Measurements from ENCODE around the gene MCF2L2.

Gene MCF2L2

DNA sequence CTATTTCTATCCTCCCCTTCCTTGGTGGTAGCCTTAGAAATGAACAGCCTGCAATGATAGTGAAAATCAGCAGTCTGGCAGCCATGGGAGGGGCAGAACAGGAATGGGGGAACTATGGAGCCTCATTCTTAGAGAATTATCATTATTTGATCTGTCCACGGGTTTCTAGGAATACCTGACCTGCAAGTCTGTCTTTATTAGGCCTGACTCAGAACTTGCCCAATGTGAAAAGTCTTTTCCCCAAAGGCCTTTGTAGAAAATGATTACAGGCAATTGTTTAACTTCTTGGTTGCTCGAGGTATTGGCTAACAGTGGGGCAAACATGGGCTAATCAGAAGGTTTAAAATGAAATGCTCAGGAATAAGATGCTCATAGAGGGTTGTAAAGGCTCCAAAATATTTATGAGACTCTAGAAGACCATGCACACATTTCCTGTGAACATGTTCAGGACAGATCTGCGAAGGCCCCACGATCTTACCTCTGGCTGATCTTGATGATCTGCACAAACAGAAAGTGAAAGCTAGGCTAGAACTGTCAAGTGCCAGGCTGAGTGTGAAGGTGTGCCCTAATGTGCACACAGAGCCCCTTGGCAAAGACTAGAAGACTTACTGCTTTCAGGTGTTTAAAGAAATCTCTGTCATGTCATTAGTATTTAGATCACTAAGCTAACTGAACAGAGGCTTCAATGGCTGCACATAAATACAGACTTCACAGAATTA lies 226.3 kb downstream of the MCF2L2 start (continued):
- no peak for TF ChIP-seq SP7 (tag by site-specific recombination; IDR thresholded peaks at IDR 0.05)
- no peak for TF ChIP-seq ZNF791 (tag by site-specific recombination; IDR thresholded peaks at IDR 0.05)
- no peak for TF ChIP-seq ZNF785 (tag by site-specific recombination; IDR thresholded peaks at IDR 0.05)

DNA sequence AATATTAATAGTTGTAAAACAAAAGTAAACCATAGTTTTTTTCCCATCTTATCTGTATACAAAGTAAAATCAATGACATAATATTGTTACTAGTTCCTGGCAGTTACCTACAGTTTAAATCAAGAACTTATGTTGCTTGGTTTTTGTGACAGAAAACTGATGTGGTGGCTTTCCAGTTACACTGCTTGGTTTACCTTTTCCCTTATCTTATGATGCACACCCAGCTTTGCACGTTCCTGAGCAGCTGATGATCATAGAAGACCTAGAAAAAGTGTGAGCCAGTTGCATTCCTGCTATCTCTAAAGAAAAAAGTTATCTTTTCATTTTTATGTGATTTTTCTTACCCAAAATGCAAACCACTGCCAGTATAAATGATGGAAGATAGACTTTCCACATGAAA lies 229.5 kb downstream of the MCF2L2 start:
- TF ChIP-seq ZNF155 (tag by site-specific recombination; IDR thresholded peaks at IDR 0.05) = no peak
- TF ChIP-seq OSR2 (tag by site-specific recombination; IDR thresholded peaks at IDR 0.05) = no peak
- TF ChIP-seq ZNF214 (tag by site-specific recombination; IDR thresholded peaks at IDR 0.05; ENCODE audit: borderline replicate concordance) = no peak
- no peak for TF ChIP-seq ZNF404 (tag by site-specific recombination; IDR thresholded peaks at IDR 0.05)
- TF ChIP-seq ZNF302 (tag by site-specific recombination; IDR thresholded peaks at IDR 0.05; ENCODE audit: low read depth) = no peak
- no peak for TF ChIP-seq ZNF830 (tag by site-specific recombination; IDR thresholded peaks at IDR 0.05; ENCODE audit: low read depth)
- TF ChIP-seq ZNF274 (IDR thresholded peaks at IDR 0.05; ENCODE audit: low read length) = no peak
- TF ChIP-seq ZNF274 (tag by site-specific recombination; IDR thresholded peaks at IDR 0.05; ENCODE audit: borderline replicate concordance) = no peak
- no peak for TF ChIP-seq ZNF48 (tag by site-specific recombination; IDR thresholded peaks at IDR 0.05)
- TF ChIP-seq TCF7L2 (IDR thresholded peaks at IDR 0.05; ENCODE audit: borderline replicate concordance, low read depth, low read length) = no peak
- no peak for TF ChIP-seq ZNF133 (tag by site-specific recombination; IDR thresholded peaks at IDR 0.05)
- TF ChIP-seq SALL2 (tag by site-specific recombination; IDR thresholded peaks at IDR 0.05; ENCODE audit: borderline replicate concordance) = no peak
- TF ChIP-seq ZNF610 (tag by site-specific recombination; IDR thresholded peaks at IDR 0.05; ENCODE audit: borderline replicate concordance) = no peak
- no peak for TF ChIP-seq MEIS1 (CRISPR knock-in tag; IDR thresholded peaks at IDR 0.05; ENCODE audit: borderline replicate concordance)
- no peak for TF ChIP-seq ZNF558 (tag by site-specific recombination; IDR thresholded peaks at IDR 0.05)
- no peak for TF ChIP-seq ZNF26 (tag by site-specific recombination; IDR thresholded peaks at IDR 0.05)
- TF ChIP-seq ZNF544 (tag by site-specific recombination; IDR thresholded peaks at IDR 0.05) = no peak
- Histone ChIP-seq H3K4me1 (ENCODE audit: control insufficient read depth, insufficient read depth, low read length) (no peaks in the 10 kb centered on the region; the same call in 1 of the 2 replicates), H3K4me3 (ENCODE audit: low read depth, low read length) (no peak overlapping the region), H3K9me3 (ENCODE audit: control insufficient read depth, insufficient read depth, low read depth, low read length) (no peaks in the 10 kb centered on the region), H3K36me3 (ENCODE audit: control insufficient read depth in 2 of 2, insufficient read depth in 1 of 2, low read length in 2 of 2) (no peaks in the 10 kb centered on the region), H3K27ac (ENCODE audit: extremely low read depth, low read depth, low read length) (no peak overlapping the region)
- POLR2A ChIA-PET = no interaction called here
- CTCF ChIA-PET = interaction anchor here (0.6 to 1.1 kb wide), 3 partner anchors 10 to 146 kb away, joined by 3 to 4 read pairs (median 3); no protein-coding TSS in a partner anchor

DNA sequence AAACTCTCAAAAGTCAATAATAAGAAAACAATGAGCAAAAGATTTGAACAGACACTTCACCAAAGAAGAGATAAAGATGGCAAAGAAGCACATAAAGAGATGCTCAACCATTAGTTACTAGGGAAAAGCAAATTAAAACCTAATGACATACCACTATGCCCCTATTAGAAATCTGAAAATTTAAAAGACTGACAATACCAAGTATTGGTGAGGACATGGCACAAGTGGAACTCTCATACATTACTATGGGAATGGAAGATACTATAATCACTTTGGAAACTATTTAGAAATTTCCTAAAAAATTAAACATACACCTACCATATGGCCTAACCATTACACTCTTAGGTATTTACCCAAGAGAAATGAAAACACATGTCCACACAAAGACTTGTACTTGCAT lies 230.7 kb downstream of the MCF2L2 start:
- ChIA-PET POLR2A (no interaction called here), CTCF (no interaction called here)
- Histone ChIP-seq H3K36me3 (ENCODE audit: control insufficient read depth in 2 of 2, insufficient read depth in 1 of 2, low read length in 2 of 2) (no peaks in the 10 kb centered on the region), H3K4me3 (ENCODE audit: low read depth, low read length) (no peak overlapping the region), H3K4me1 (ENCODE audit: control insufficient read depth, insufficient read depth, low read length) (no peaks in the 10 kb centered on the region; the same call in 1 of the 2 replicates), H3K27ac (ENCODE audit: extremely low read depth, low read depth, low read length) (no peak overlapping the region), H3K9me3 (ENCODE audit: control insufficient read depth, insufficient read depth, low read depth, low read length) (no peaks in the 10 kb centered on the region)
- TF ChIP-seq ZNF791 (tag by site-specific recombination; IDR thresholded peaks at IDR 0.05) = no peak
- TF ChIP-seq ZNF311 (tag by site-specific recombination; IDR thresholded peaks at IDR 0.05; ENCODE audit: borderline replicate concordance) = no peak
- peak; percentile 92 for TF ChIP-seq ZNF184 (tag by site-specific recombination; IDR thresholded peaks at IDR 0.05)
